ENCODE measurements around the gene CCNG2.

DNA sequence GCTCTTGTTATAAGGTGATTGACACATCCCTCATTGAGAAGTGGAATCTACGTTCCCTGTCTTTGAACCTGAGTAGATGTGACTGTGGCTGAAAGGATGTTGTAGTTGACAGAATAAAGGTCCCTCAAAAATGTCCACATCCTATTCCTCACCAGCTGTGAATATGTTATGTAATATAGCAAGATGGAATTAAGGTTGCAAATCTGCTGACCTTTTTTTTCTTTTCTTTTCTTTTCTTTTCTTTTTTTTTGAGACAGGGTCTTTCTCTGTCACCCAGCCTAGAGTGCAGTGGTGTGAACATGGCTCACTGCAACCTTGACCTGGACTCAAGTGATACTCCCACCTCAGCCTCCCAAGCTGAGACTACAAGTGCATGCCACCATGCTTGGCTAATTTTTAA is 7.2 kb upstream of the CCNG2 start:
- TF ChIP-seq PATZ1 (CRISPR knock-in tag; IDR thresholded peaks at IDR 0.05; ENCODE audit: borderline replicate concordance) (no peak), CSDC2 (CRISPR knock-in tag; IDR thresholded peaks at IDR 0.05) (no peak), ZC3H10 (CRISPR knock-in tag; IDR thresholded peaks at IDR 0.05) (no peak)
